Measurements from ENCODE around the gene PYY.
"Not testable (repeated sequence)": the region's sequence is repeated elsewhere in the genome, so short reads cannot be mapped to it uniquely, and the experiment has no call there.

The PYY gene

GRCh38 chr17:43952351-43952723 is 1.4 kb downstream of the PYY start:
- peaks cover 6% of the 10 kb centered on the region for H3K4me1 ChIP-seq (ENCODE audit: insufficient read depth, low read length)
- H3K27me3 ChIP-seq (ENCODE audit: insufficient read depth, low read length): peaks cover 63% of the 10 kb centered on the region
- peak overlapping the region; percentile 9 for H2AFZ ChIP-seq (ENCODE audit: low read depth, low read length)
- no peak overlapping the region for H3K4me3 ChIP-seq (ENCODE audit: low read length)
- H3K9me3 ChIP-seq (ENCODE audit: low read length): no peaks in the 10 kb centered on the region
- H3K36me3 ChIP-seq (ENCODE audit: insufficient read depth, low read length): no peaks in the 10 kb centered on the region

DNA sequence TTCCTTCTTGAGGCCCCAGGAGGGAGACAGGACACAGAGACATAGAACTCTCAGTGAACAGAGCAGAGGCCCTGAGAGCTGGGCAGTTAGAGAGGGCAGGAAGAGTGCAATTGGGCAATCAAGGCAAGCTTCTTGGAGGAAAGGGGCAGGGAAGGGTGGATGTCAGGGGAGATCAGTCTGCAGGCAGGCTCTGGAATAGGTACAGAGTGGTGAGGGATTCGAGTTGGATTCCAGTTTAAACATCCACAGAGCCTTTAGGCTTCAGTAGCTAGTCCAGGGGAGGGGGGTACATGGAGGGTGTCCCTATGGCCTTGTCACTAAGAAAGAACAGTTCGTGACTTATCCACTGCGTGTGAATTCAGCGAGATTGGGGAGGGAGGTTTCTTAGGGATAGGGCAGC is 2.0 kb downstream of the PYY start:
- peaks cover 6% of the 10 kb centered on the region for H3K4me1 ChIP-seq (ENCODE audit: insufficient read depth, low read length)
- no peaks in the 10 kb centered on the region for H3K9me3 ChIP-seq (ENCODE audit: low read length)
- H3K27me3 ChIP-seq (ENCODE audit: insufficient read depth, low read length): peaks cover 63% of the 10 kb centered on the region
- H2AFZ ChIP-seq (ENCODE audit: low read depth, low read length): no peak overlapping the region
- H3K36me3 ChIP-seq (ENCODE audit: insufficient read depth, low read length): no peaks in the 10 kb centered on the region
- H3K4me3 ChIP-seq (ENCODE audit: low read length): no peak overlapping the region

DNA sequence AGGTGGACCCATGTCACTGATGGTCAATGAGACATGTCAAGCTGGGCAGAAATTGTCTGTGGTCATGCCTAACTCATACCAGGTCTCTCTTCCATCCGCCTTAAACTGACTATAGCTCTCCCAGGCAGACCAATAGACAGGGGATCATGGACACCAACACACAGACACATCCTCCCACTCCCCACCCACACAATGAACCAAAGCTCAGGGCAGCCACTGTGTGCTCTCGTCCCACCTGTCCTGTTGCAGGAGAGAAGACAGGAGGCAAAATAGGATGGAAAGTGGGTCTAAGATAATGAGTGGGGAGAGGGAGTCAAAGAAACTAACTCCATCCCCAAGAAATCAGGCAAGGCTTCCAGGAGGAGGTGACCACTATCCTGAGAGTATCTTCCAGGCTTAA is 3.2 kb downstream of the PYY start:
- H2AFZ ChIP-seq (ENCODE audit: low read depth, low read length): no peak overlapping the region
- no peaks in the 10 kb centered on the region for H3K36me3 ChIP-seq (ENCODE audit: insufficient read depth, low read length)
- H3K27me3 ChIP-seq (ENCODE audit: insufficient read depth, low read length): peaks cover 58% of the 10 kb centered on the region
- H3K4me3 ChIP-seq (ENCODE audit: low read length): no peak overlapping the region
- no peaks in the 10 kb centered on the region for H3K9me3 ChIP-seq (ENCODE audit: low read length)
- peaks cover 18% of the 10 kb centered on the region for H3K4me1 ChIP-seq (ENCODE audit: insufficient read depth, low read length)

DNA sequence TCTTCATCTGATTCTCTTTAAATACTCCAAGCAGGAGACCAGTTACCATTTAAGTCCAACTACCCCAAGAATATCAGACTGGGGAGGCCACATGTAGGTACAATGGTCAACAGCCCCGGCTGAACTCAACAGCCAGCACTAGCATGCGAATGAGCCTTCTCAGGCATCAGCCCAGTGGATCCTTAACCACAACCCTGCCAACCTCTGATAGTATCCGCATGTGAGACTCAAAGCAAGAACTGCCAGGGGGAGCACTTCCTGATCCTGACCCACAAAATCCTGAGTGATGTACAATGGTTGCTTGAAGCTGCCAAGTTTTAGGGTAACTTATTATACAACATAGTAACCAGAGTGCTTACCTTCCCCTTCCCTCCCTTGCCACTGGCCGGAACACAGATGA is 4.0 kb downstream of the PYY start:
- Histone ChIP-seq H3K36me3 (ENCODE audit: insufficient read depth, low read length) (no peaks in the 10 kb centered on the region), H3K9me3 (ENCODE audit: low read length) (no peaks in the 10 kb centered on the region), H3K4me3 (ENCODE audit: low read length) (no peak overlapping the region), H3K27me3 (ENCODE audit: insufficient read depth, low read length) (peaks cover 51% of the 10 kb centered on the region), H2AFZ (ENCODE audit: low read depth, low read length) (no peak overlapping the region), H3K4me1 (ENCODE audit: insufficient read depth, low read length) (peaks cover 26% of the 10 kb centered on the region)

GRCh38 chr17:43946781-43947180 is 7.0 kb downstream of the PYY start:
- peaks cover 30% of the 10 kb centered on the region for H3K4me1 ChIP-seq (ENCODE audit: insufficient read depth, low read length)
- H3K4me3 ChIP-seq (ENCODE audit: low read length): no peak overlapping the region
- H3K27me3 ChIP-seq (ENCODE audit: insufficient read depth, low read length): peaks cover 25% of the 10 kb centered on the region
- H3K9me3 ChIP-seq (ENCODE audit: low read length): no peaks in the 10 kb centered on the region
- H3K36me3 ChIP-seq (ENCODE audit: insufficient read depth, low read length): no peaks in the 10 kb centered on the region
- no peak overlapping the region for H2AFZ ChIP-seq (ENCODE audit: low read depth, low read length)

- H3K27me3 ChIP-seq (ENCODE audit: insufficient read depth, low read length): peaks cover 11% of the 10 kb centered on the region
- H2AFZ ChIP-seq (ENCODE audit: low read depth, low read length): no peak overlapping the region
- no peak overlapping the region for H3K4me3 ChIP-seq (ENCODE audit: low read length)
Measured at GRCh38 chr17:43945074-43945829, 8.5 kb downstream of the PYY start.

GRCh38 chr17:43942051-43942685 is 11.6 kb downstream of the PYY start, which contains the start of gene PPY:
Gene PPY, minus strand, starts transcription at chr17:43942476. Its CDS starts 822 bp downstream, at chr17:43941654.
- no peaks in the 10 kb centered on the region for H3K9me3 ChIP-seq (ENCODE audit: low read length)
- H3K4me1 ChIP-seq (ENCODE audit: insufficient read depth, low read length): peaks cover 31% of the 10 kb centered on the region
- H3K4me3 ChIP-seq (ENCODE audit: low read length): no peak within 1 kb of the TSS
- peaks cover 4% of the 10 kb centered on the region for H3K27me3 ChIP-seq (ENCODE audit: insufficient read depth, low read length)
- no peaks in the 10 kb centered on the region for H3K36me3 ChIP-seq (ENCODE audit: insufficient read depth, low read length)
- H2AFZ ChIP-seq (ENCODE audit: low read depth, low read length): no peak within 1 kb of the TSS

More at GRCh38 chr17:43945074-43945829, 8.5 kb downstream of the PYY start:
- Histone ChIP-seq H3K36me3 (ENCODE audit: insufficient read depth, low read length) (no peaks in the 10 kb centered on the region), H3K9me3 (ENCODE audit: low read length) (no peaks in the 10 kb centered on the region), H3K4me1 (ENCODE audit: insufficient read depth, low read length) (peaks cover 31% of the 10 kb centered on the region)

- H3K4me3 ChIP-seq (ENCODE audit: low read length): no peak overlapping the region
- H3K4me1 ChIP-seq (ENCODE audit: insufficient read depth, low read length): peaks cover 19% of the 10 kb centered on the region
- H2AFZ ChIP-seq (ENCODE audit: low read depth, low read length): no peak overlapping the region
- no peaks in the 10 kb centered on the region for H3K36me3 ChIP-seq (ENCODE audit: insufficient read depth, low read length)
- H3K9me3 ChIP-seq (ENCODE audit: low read length): no peaks in the 10 kb centered on the region
- peaks cover 4% of the 10 kb centered on the region for H3K27me3 ChIP-seq (ENCODE audit: insufficient read depth, low read length)
Measured at GRCh38 chr17:43940630-43941029, 13.1 kb downstream of the PYY start.

DNA sequence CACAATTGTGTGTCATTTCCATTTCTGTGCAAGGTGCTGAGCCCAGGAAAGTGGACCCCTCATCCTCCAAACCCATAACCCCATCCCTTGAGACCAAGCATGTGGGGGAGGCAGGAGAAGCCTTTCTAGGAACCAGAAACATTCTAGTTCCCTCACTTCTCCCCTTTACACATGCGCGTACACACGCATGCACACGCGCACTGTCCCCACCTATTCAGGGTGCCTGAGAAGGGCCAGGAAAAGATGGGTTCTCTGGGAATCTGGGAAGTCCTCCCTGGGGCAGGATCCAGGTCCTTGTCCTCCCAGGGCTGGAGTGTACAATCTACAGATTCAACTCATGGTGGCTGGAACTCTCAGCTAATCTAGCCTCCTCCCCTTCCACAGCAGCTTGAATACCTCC is 13.9 kb downstream of the PYY start:
- Histone ChIP-seq H3K27me3 (ENCODE audit: insufficient read depth, low read length) (peaks cover 4% of the 10 kb centered on the region), H3K9me3 (ENCODE audit: low read length) (no peaks in the 10 kb centered on the region), H3K36me3 (ENCODE audit: insufficient read depth, low read length) (no peaks in the 10 kb centered on the region), H2AFZ (ENCODE audit: low read depth, low read length) (no peak overlapping the region), H3K4me3 (ENCODE audit: low read length) (no peak overlapping the region), H3K4me1 (ENCODE audit: insufficient read depth, low read length) (peaks cover 12% of the 10 kb centered on the region)

DNA sequence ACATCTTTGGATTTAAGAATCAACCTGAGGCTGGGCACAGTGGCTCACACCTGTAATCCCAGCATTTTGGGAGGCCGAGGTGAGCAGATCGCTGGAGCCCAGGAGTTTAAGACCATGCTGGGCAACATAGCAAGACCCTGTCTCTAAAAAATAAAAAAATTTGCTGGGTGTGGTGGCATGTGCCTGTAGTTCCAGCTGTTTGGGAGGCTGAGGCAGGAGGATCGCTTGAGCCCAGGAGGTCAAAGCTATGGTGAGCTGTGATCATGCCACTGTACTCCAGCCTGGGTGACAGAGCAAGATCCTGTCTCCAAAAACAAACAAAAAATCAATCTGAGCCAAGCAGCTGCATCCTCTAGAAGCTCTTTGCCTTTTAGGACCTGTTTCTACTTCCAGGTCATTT is 14.3 kb downstream of the PYY start:
- H3K9me3 ChIP-seq (ENCODE audit: low read length); H2AFZ ChIP-seq (ENCODE audit: low read depth, low read length); H3K36me3 ChIP-seq (ENCODE audit: insufficient read depth, low read length); H3K4me3 ChIP-seq (ENCODE audit: low read length); H3K4me1 ChIP-seq (ENCODE audit: insufficient read depth, low read length); H3K27me3 ChIP-seq (ENCODE audit: insufficient read depth, low read length): not testable (repeated sequence)

GRCh38 chr17:43938838-43939182 is 14.9 kb downstream of the PYY start:
- H2AFZ ChIP-seq (ENCODE audit: low read depth, low read length): no peak overlapping the region
- H3K4me3 ChIP-seq (ENCODE audit: low read length): no peak overlapping the region
- peaks cover 4% of the 10 kb centered on the region for H3K27me3 ChIP-seq (ENCODE audit: insufficient read depth, low read length)
- H3K4me1 ChIP-seq (ENCODE audit: insufficient read depth, low read length): peaks cover 9% of the 10 kb centered on the region
- H3K9me3 ChIP-seq (ENCODE audit: low read length): no peaks in the 10 kb centered on the region
- no peaks in the 10 kb centered on the region for H3K36me3 ChIP-seq (ENCODE audit: insufficient read depth, low read length)

- Histone ChIP-seq H3K4me3 (ENCODE audit: low read length) (no peak overlapping the region), H2AFZ (ENCODE audit: low read depth, low read length) (no peak overlapping the region), H3K27me3 (ENCODE audit: insufficient read depth, low read length) (peaks cover 5% of the 10 kb centered on the region), H3K9me3 (ENCODE audit: low read length) (no peaks in the 10 kb centered on the region), H3K36me3 (ENCODE audit: insufficient read depth, low read length) (no peaks in the 10 kb centered on the region), H3K4me1 (ENCODE audit: insufficient read depth, low read length) (no peaks in the 10 kb centered on the region)
Measured at GRCh38 chr17:43936434-43936833, 17.3 kb downstream of the PYY start.

- no peak overlapping the region for H2AFZ ChIP-seq (ENCODE audit: low read depth, low read length)
- peaks cover 5% of the 10 kb centered on the region for H3K27me3 ChIP-seq (ENCODE audit: insufficient read depth, low read length)
- no peaks in the 10 kb centered on the region for H3K36me3 ChIP-seq (ENCODE audit: insufficient read depth, low read length)
- H3K4me3 ChIP-seq (ENCODE audit: low read length): no peak overlapping the region
- H3K9me3 ChIP-seq (ENCODE audit: low read length): no peaks in the 10 kb centered on the region
- H3K4me1 ChIP-seq (ENCODE audit: insufficient read depth, low read length): no peaks in the 10 kb centered on the region
Measured at GRCh38 chr17:43935926-43936261, 17.8 kb downstream of the PYY start.
